H7 (cell line): Measurements from ENCODE around the gene ARHGAP18. TPM values are rescaled to one million over a fixed set of nuclear protein-coding genes. Genes with fewer than 3 reads are reported as not detected.

Source experiments
- DNase-seq: peaks from one replicate; pipeline ENCODE4 v3.0.0; 2012
- H3K27me3 ChIP-seq: 2 replicates; pipeline ENCODE4 v1.6.0; 2011; ENCODE audit warnings: mild to moderate bottlenecking, low read length; ENCODE audit not compliant: control insufficient read depth, insufficient read depth
- H3K36me3 ChIP-seq: replicated peaks from 2 replicates; pipeline ENCODE4 v1.5.1; 2011; ENCODE audit warnings: low read length; ENCODE audit not compliant: control insufficient read depth, insufficient read depth
- H3K4me3 ChIP-seq: 2 replicates; pipeline ENCODE4 v1.5.1; 2011; ENCODE audit warnings: low read depth, mild to moderate bottlenecking, control low read depth, low read length, moderate library complexity; ENCODE audit not compliant: insufficient read depth
- total RNA-seq: library from RNA; depleted of rRNA; stranded (reverse); fragments of >200 nt; shearing (Covaris generic); gene quantifications from 2 replicates; pipeline ENCODE4 v1.2.3, GENCODE V29; 2014

ARHGAP18 gene
- total RNA-seq, 1 experiment from 2014 or later: 3.9 TPM

DNA sequence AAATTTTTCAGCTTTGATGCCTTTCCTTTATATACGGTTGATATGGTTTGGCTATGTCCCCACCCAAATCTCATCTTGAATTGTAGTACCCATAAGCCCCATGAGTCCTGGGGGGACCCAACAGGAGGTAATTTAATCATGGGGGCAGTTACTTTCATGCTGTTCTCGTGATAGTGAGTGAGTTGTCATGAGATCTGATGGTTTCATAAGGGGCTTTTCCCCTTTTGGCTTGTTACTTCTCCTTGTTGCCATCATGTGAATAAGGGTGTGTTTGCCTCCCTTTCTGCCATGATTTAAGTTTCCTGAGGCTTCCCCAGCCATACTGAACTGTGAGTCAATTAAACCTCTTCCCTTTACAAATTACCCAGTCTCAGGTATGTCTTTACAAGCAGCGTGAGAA, 66.8 kb downstream of the ARHGAP18 start:
- no peak for DNase-seq
- no peak overlapping the region for H3K4me3 ChIP-seq

DNA sequence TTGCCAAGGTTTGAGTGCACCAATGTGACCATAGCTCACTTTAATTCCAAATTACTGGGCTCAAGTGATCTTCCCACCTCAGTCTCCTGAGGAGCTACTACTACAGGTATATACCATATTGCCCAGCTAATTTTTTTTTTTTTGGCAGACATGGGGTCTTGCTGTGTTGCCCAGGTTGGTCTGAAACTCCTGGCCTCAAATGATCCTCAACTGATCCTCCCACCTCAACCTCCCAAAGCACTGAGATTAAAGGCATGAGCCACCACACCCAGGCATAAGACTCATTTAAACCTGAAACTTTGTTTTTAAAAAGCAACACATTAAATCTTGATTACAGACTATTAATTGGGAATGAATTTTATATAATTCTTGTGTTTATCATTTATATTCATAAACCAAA, 67.7 kb downstream of the ARHGAP18 start:
- Histone ChIP-seq H3K36me3 (no peaks in the 10 kb centered on the region), H3K27me3 (no peaks in the 10 kb centered on the region), H3K4me3 (no peak overlapping the region)
- DNase-seq: no peak

More for the DNA sequence above, 66.8 kb downstream of the ARHGAP18 start:
- no peaks in the 10 kb centered on the region for H3K27me3 ChIP-seq
- no peaks in the 10 kb centered on the region for H3K36me3 ChIP-seq

DNA sequence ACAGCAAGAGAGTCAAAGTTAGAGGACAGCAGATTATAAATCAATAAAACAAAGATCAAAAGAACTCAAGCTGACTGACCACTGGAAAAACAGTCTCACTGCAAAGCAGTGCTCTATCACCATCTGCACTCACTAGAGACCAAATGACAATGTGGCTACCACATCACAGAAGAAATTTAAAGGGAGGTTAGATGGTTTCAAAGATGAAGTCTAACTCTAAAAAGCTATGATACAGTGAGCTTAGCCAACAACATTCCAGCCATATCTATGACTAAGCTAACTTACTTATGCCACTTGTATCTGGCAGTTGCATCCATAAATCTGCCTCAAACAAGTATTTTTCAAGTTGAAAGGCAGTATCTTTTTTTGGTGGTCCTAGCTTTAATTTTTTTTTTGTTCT, 68.6 kb downstream of the ARHGAP18 start:
- H3K36me3 ChIP-seq: no peaks in the 10 kb centered on the region
- DNase-seq: no peak
- no peak overlapping the region for H3K4me3 ChIP-seq
- H3K27me3 ChIP-seq: no peaks in the 10 kb centered on the region

DNA sequence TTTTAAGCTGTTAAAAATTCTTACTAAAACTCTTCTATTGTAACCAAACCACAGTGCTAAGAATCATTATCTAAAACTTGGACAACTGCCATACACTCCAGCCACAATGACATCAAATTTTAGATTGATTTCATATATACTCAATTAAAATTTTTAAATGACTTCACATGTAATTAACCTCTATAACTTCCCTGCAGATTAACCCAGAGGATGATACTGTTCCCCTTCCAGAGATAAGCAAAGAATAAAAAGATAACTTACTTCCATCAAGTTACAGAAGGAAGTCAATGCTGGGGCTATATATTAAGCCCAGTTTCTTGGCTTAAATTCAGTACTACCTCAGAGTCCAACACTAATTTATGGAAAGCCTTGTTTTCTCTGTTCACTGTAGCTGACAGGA, 71.3 kb downstream of the ARHGAP18 start:
- DNase-seq: no peak
- Histone ChIP-seq H3K4me3 (no peak overlapping the region), H3K36me3 (no peaks in the 10 kb centered on the region), H3K27me3 (no peaks in the 10 kb centered on the region)

DNA sequence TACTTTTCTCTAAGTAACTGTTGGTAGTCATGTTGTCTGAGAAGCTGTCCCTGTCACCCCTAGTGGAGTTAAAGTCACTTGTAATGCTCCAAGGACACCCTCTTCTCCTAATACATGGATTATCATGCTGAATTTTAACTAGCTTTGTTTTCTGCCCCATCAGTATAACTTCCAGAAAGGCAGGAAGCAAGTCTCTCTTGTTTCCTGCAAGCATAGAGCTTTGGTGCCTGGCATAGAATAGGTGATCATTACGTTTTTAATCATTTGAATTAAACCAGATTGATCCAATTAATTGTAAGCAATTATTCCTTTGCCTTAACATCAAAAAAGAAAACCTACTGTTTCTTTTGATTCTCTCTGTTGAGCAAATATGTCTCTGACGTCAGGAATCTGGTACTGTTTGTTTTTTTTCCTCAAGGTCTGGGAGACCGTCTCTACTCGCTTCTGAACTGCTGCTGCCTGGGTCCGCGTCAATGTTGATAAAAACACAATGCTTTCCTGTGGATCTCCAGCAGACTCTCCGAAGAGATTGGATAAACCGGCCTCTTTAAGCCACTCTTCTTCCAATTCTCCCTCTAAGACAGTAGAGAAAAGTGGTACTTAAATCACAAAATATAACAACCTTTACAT, 71.8 kb downstream of the ARHGAP18 start:
- no peaks in the 10 kb centered on the region for H3K36me3 ChIP-seq
- H3K27me3 ChIP-seq: no peaks in the 10 kb centered on the region
- no peak overlapping the region for H3K4me3 ChIP-seq
- DNase-seq: no peak

DNA sequence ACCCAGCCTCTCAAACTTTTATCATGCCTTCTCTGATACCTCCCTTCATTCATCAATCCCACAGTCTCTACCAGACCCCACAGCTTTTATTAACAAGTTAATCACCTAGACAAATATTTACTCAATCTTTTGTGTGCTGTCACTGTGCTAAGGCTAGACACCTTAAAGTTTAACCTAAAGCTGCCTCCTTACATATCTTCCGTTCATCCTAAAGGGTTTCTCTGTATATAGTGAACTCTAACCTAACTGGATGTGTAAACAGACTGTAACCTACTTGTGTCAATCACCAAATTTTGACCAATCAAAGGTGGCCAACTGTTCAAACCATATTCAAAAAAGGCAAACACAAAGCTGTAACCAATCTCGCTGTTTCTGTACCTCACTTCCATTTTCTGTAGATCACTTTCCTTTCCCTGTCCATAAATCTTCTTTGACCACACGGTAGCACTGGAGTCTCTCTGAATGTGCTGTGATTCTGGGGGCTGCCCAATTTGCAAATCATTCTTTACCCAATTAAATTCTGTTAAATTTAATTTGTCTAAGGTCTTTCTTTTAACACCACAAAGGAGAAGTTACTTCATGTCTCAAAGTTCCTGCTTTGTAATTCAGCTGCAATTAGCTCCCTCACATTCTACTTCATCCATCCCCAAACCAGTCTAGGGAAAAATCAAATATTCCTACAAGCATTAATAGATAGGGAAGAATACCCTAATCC, 72.5 kb downstream of the ARHGAP18 start:
- DNase-seq: no peak
- H3K27me3 ChIP-seq: no peaks in the 10 kb centered on the region
- H3K4me3 ChIP-seq: no peak overlapping the region
- H3K36me3 ChIP-seq: no peaks in the 10 kb centered on the region

DNA sequence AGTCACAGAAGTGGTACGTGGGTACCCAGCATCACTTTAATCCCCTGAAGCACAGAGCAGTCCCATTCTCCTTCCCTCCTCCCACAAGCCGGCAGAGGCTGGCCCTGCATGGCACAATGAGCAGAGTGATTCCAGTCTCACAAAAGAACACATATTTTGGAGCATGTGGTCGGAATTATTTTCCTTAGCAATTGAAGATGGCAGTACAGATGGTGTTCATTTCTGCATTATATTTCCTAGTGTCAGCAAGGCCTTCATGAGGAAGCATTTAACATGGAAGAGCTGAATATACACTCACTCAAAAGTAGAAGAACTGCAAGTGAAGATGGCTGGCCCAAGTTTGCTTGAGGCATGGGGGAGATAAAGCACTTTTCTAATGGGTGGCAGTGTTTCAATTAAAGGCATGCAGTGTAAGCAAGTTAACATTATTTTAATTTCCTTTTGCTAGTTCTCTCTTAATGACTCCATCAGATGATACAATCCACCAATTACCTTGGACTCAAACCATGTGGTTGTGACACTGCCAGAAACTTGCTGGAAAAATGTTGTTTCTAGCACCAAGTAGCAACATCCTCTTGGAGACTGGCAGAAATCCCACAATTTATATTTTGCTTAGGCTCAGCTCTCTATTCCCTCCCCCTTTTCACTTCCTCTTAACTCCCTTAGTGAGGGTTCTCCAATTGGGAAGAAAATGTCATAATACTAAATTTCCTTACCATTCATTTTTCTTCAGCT, 74.4 kb downstream of the ARHGAP18 start:
- H3K4me3 ChIP-seq: no peak overlapping the region
- no peak for DNase-seq
- no peaks in the 10 kb centered on the region for H3K27me3 ChIP-seq
- H3K36me3 ChIP-seq: no peaks in the 10 kb centered on the region

DNA sequence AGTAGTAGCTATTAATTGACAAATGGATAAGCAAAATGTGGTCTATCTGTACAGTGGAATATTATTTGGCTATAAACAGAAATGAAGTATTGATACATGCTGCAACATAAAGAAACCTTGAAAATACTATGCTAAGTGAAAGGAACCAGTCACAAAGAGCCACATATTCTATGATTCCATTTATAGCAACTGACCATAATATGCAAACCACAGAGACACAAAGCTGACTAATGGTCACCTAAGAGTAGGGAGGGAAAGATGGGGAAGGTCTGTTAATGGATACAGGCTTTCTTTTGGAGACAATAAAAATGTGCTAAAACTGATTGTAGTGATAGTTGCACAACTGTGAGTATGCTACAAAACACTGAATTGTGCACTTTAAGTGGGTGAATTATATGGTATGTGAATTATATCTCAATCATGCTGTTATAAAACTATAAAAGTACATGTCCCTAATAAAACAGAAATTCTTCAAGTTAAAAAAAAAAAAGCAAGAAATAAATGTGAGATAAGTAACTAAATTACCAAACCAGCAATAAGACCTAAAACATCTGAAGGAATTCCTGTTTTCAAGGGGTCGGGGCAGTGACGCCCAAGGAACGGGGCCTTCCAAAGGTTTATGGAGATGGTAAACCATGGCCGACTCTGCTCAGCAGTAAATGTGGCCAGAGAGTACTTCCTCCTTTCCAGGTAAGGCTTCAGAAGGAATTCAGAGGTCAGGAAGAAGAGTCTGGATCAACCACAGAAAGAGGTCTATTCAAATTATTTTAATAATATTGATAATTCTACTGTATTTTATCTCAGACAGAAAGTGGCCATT, 75.4 kb downstream of the ARHGAP18 start:
- no peaks in the 10 kb centered on the region for H3K27me3 ChIP-seq
- DNase-seq: no peak
- no peaks in the 10 kb centered on the region for H3K36me3 ChIP-seq
- no peak overlapping the region for H3K4me3 ChIP-seq

DNA sequence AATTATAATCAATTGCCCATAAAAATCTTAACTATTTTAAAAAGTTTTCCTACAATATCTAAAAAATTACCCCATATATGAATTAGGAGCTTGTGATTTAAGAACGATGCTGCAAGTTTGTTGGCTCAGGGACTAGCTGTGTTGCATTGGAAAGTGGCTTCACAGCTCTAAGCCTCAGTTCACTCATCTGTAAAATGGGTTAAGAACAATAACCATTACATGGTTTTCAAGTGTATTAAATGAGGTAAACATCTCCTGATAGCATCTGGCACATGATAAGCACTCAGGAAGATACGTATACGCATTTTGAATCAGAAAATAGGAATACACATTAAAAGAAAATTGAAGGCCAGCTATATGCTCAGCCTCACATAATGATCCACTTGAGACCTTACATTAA, 76.4 kb downstream of the ARHGAP18 start:
- no peaks in the 10 kb centered on the region for H3K36me3 ChIP-seq
- DNase-seq: no peak
- no peaks in the 10 kb centered on the region for H3K27me3 ChIP-seq

DNA sequence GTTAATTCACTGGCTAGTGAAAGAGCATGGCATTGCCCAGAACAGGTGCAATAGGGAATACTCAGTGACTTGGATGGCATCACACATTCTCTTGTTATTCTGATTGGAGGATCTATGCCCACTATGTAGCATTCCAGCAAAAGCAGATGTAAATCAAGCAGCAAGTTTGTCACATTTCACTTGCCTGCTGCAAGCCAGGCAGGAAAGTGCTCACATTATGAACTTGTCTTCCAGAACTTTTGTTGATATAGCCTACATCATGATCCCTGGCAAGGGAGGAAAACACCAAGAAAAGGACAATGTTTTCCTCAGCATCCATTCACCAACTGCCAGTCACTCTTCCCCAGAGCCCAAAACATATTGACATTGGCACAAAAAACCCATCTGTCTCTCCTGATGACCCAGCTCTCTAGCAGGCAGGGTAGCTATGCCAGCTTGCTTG, 77.8 kb downstream of the ARHGAP18 start:
- Histone ChIP-seq H3K4me3 (no peak overlapping the region), H3K36me3 (no peaks in the 10 kb centered on the region), H3K27me3 (no peaks in the 10 kb centered on the region)
- no peak for DNase-seq

More for the DNA sequence above, 76.4 kb downstream of the ARHGAP18 start:
- H3K4me3 ChIP-seq: no peak overlapping the region

DNA sequence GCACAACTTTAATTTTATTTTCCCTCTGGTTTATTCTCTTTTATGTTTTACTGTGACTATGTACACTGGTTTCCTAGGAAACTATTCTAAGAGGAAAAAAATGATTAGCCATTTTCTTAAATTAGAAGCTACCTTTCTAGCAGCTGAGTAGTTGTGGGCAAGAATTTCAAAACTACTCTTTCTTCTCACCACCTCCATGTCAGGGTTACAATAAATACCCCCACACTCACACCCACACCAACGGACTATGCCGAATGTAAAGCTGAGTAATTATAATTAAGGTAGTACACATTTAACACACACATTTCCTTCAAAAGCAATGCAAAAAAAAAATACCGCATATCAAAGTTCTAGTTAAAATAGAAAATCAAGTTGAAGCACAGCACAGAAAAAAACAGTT, 78.9 kb downstream of the ARHGAP18 start:
- no peaks in the 10 kb centered on the region for H3K27me3 ChIP-seq

DNA sequence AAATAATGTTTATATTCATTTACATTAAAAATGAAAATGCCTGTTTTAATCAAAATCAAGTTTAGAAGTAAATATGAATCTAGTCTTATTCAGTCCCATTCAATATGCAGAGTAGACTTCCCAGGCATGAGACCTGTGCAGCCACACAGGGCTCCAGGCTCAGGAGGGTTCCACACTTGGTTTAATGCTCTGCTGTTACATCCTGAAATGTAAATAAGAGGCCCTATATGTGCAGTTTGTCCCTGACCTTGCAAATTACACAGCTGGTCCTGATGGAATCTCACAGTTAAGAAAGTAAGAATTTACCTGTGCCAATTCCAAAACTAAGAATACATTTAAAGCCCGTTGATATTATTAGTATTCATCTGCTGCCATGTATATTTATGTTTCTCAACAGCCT, 79.4 kb downstream of the ARHGAP18 start:
- no peak for DNase-seq
- H3K36me3 ChIP-seq: no peaks in the 10 kb centered on the region
- H3K27me3 ChIP-seq: no peaks in the 10 kb centered on the region
- no peak overlapping the region for H3K4me3 ChIP-seq

More for the DNA sequence above, 78.9 kb downstream of the ARHGAP18 start:
- Histone ChIP-seq H3K4me3 (no peak overlapping the region), H3K36me3 (no peaks in the 10 kb centered on the region)
- DNase-seq: no peak

DNA sequence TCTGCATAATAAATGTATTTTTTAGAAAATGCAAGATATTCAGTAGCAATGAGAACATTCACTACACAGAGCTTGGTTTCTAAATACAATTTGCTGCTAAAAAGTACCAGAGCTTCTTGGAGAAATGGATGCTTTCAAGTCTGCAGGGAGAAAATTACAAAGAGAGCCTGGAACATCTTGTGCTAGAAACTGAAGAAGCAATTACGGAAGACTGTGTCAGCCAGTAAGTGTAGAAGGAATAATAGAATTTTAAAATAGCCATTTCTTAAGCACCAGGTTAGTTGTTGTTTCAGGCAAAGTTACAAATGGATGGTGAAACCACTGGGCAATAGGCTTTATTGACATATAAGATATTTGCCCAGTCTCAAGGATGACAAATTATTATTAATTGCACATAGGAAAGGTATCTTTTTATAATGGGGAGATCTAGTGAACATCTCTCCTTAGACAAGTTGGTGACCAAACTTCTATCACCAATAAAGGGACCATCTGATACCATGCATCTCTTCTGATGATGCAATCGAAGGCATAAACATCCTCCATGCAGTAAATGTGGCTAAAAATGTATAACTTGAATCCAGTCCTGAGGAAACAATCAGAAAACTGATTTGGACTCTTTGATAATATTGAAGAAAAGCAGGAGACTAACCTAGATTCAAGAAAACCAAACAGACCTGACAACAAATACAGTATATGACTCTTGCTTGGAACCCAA, 81.7 kb downstream of the ARHGAP18 start:
- DNase-seq: no peak
- Histone ChIP-seq H3K36me3 (no peaks in the 10 kb centered on the region), H3K4me3 (no peak overlapping the region), H3K27me3 (no peaks in the 10 kb centered on the region)

DNA sequence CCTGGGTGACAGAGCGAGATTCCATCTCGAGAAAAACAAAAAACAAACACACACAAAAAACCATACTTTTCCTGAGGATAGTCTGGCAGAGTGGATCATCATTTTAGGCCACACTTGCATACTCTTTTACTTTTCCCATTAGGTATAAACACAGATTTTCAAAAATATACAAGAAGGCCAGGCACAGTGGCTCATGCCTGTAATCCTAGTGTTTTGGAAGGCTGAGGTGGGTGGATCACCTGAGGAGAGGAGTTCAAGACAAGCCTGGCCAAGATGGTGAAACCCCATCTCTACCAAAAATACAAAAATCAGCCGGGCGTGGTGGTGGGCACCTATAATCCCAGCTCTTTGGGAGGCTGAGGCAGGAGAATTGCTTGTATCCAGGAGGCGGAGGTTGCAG, 85.5 kb downstream of the ARHGAP18 start:
- Histone ChIP-seq H3K27me3 (no peaks in the 10 kb centered on the region), H3K4me3 (no peak overlapping the region), H3K36me3 (no peaks in the 10 kb centered on the region; the same call in 1 of the 2 replicates)
- no peak for DNase-seq
